Measurements from ENCODE around the gene KCNC3. TPM values are rescaled to one million over a fixed set of nuclear protein-coding genes. Genes with fewer than 3 reads are reported as not detected.

The KCNC3 gene
- 3.0 TPM for polyA plus RNA-seq (2012; ENCODE audit: missing spikeins)

DNA sequence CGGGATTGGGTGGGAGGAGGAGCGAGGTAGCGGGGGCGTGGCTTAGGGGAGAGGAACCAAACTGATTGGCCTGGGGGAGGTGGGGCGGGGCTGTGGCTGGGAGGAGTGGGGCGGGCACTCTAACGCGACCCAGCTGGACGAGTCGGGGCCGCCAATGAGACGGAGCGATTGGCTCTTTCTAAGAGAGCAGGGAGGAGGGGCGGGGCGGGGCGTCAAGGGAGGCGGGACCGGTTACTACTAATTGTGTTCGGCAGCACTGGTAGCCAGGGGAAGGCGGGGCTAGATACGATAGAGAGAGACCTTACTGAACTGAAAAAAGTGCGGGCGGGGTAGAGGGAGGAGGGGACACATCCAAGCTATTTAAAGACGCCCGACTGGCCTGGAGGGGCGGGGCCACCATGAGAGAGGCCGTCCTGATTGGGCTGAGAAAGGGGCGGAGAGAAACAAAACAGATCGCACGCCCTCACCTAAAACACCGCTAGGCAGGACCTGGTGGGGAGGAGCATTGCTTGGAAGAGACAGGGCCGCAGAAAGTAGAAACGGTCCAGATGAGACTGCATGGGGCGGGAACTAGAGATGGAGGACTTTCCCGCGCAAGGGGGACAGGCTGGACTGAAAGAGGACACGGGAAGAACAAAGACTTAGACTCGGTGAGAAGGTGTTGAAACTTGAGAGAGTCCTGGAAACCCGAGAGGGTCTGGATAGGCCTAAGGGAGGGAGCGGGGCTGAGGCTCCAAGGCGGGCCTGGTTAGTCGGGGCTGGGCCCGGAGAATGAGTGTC is at the start of gene KCNC3:
Gene KCNC3, minus strand, starts transcription at position 232 of the 780 bp plus-strand sequence. CDS start 295 bp downstream, outside the sequence.
- FAIRE-seq (peak; percentile 96), DNase-seq (ENCODE audit: insufficient read length) (peak; percentile 94)
- peak; percentile 85 for TF ChIP-seq POLR2A (IDR thresholded peaks at IDR 0.05; ENCODE audit: low read depth, low read length)
- TF ChIP-seq POLR2AphosphoS5 (IDR thresholded peaks at IDR 0.05; ENCODE audit: low read depth, low read length): peak; percentile 68; the same call in 1 of the 2 replicates
- TF ChIP-seq TAF1 (IDR thresholded peaks at IDR 0.05; ENCODE audit: borderline replicate concordance, low read depth, low read length): peak; percentile 25; the same call in 1 of the 2 replicates

GRCh38 chr19:50378863-50379236 is 49.7 kb upstream of the KCNC3 start:
- no peak for FAIRE-seq
- TF ChIP-seq POLR2AphosphoS5 (IDR thresholded peaks at IDR 0.05; ENCODE audit: low read depth, low read length) (no peak), POLR2A (IDR thresholded peaks at IDR 0.05; ENCODE audit: low read depth, low read length) (no peak), TAF1 (IDR thresholded peaks at IDR 0.05; ENCODE audit: borderline replicate concordance, low read depth, low read length) (no peak)

DNA sequence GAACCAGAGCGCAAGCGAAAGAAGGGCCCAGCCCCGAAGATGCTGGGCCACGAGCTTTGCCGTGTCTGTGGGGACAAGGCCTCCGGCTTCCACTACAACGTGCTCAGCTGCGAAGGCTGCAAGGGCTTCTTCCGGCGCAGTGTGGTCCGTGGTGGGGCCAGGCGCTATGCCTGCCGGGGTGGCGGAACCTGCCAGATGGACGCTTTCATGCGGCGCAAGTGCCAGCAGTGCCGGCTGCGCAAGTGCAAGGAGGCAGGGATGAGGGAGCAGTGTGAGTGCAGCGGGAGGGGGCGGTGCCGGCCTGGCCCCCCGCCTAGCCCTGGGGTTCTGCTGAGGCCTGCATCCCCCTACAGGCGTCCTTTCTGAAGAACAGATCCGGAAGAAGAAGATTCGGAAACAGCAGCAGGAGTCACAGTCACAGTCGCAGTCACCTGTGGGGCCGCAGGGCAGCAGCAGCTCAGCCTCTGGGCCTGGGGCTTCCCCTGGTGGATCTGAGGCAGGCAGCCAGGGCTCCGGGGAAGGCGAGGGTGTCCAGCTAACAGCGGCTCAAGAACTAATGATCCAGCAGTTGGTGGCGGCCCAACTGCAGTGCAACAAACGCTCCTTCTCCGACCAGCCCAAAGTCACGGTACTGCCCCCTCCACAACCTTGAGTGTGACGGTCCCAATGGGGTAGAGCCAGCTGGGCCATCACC is 49.1 kb upstream of the KCNC3 start:
- FAIRE-seq (no peak), DNase-seq (ENCODE audit: insufficient read length) (no peak)
- no peak for TF ChIP-seq POLR2A (IDR thresholded peaks at IDR 0.05; ENCODE audit: low read depth, low read length)
- no peak for TF ChIP-seq POLR2AphosphoS5 (IDR thresholded peaks at IDR 0.05; ENCODE audit: low read depth, low read length)
- no peak for TF ChIP-seq TAF1 (IDR thresholded peaks at IDR 0.05; ENCODE audit: borderline replicate concordance, low read depth, low read length)

More at GRCh38 chr19:50378863-50379236, 49.7 kb upstream of the KCNC3 start:
- no peak for DNase-seq (ENCODE audit: insufficient read length)

GRCh38 chr19:50377517-50377916 is 48.3 kb upstream of the KCNC3 start:
- FAIRE-seq: no peak
- no peak for DNase-seq (ENCODE audit: insufficient read length)
- TF ChIP-seq TAF1 (IDR thresholded peaks at IDR 0.05; ENCODE audit: borderline replicate concordance, low read depth, low read length): no peak
- no peak for TF ChIP-seq POLR2AphosphoS5 (IDR thresholded peaks at IDR 0.05; ENCODE audit: low read depth, low read length)
- no peak for TF ChIP-seq POLR2A (IDR thresholded peaks at IDR 0.05; ENCODE audit: low read depth, low read length)

GRCh38 chr19:50377051-50377461 is 47.9 kb upstream of the KCNC3 start:
- DNase-seq (ENCODE audit: insufficient read length) (no peak), FAIRE-seq (no peak)
- TF ChIP-seq POLR2A (IDR thresholded peaks at IDR 0.05; ENCODE audit: low read depth, low read length) (no peak), POLR2AphosphoS5 (IDR thresholded peaks at IDR 0.05; ENCODE audit: low read depth, low read length) (no peak), TAF1 (IDR thresholded peaks at IDR 0.05; ENCODE audit: borderline replicate concordance, low read depth, low read length) (no peak)

GRCh38 chr19:50376166-50377050 is 47.2 kb upstream of the KCNC3 start, which contains the start of gene NR1H2:
Gene NR1H2, plus strand, starts transcription at chr19:50376457. Its CDS starts 1,149 bp downstream, at chr19:50377606.
- DNase-seq (ENCODE audit: insufficient read length) (peak; percentile 86), FAIRE-seq (peak; percentile 98)
- TF ChIP-seq POLR2AphosphoS5 (IDR thresholded peaks at IDR 0.05; ENCODE audit: low read depth, low read length) (peak; percentile 63; the same call in 1 of the 2 replicates), POLR2A (IDR thresholded peaks at IDR 0.05; ENCODE audit: low read depth, low read length) (peak; percentile 75), TAF1 (IDR thresholded peaks at IDR 0.05; ENCODE audit: borderline replicate concordance, low read depth, low read length) (0 out of 2 replicates have a peak, but pooled peaks have one; percentile 45)

- TF ChIP-seq TAF1 (IDR thresholded peaks at IDR 0.05; ENCODE audit: borderline replicate concordance, low read depth, low read length): no peak
- no peak for TF ChIP-seq POLR2A (IDR thresholded peaks at IDR 0.05; ENCODE audit: low read depth, low read length)
- no peak for TF ChIP-seq POLR2AphosphoS5 (IDR thresholded peaks at IDR 0.05; ENCODE audit: low read depth, low read length)
- no peak for DNase-seq (ENCODE audit: insufficient read length)
- FAIRE-seq: no peak
These were observed 42.8 kb upstream of the KCNC3 start for GRCh38 chr19:50371914-50372475.

DNA sequence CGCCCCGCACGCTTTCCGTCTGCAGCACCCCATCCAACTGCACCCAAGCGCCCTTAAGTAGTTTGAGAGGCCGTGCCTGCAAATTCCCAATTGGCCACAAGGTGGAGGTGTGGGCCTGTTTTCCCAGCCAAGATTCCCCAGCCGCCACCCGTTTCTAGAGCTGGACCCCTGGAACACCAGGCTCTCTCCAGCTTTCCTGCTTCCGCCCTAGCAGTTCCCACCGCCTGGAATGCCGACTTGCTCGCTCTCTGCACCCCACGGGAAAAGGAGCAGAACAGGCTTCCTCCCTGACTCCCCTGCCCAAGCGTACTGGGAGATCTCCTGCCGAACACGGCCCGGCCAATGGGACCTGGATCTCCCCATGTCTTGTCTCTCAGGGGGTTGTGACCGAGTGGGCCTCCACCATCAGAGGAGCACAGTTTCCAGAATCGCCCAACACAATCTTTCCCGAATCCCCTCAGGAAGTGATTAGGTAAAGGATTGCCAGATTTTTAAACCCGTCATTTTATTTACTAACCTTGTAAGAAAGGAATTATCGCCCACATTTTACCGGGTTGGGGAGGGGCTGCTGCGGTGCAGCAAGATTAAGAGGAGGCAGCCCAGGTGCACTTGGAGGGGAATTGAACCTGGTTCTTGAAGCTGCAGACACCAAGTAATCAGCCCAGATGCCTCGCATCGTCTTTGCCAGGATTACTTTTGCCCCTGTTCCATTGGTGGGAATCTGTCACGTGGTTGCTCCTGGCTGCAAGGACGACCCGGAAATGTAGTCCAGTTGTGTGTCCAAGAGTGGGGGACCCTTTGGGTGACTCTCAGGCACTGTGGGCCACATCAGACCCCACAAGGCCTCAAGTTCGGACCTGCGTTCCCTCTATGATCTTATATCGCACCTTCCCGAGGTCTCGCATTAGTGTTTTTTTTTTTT is 39.7 kb upstream of the KCNC3 start:
- DNase-seq (ENCODE audit: insufficient read length) (no peak), FAIRE-seq (peak; percentile 96)
- TF ChIP-seq TAF1 (IDR thresholded peaks at IDR 0.05; ENCODE audit: borderline replicate concordance, low read depth, low read length): 0 out of 2 replicates have a peak, but pooled peaks have one; percentile 52
- peak; percentile 53; the same call in 1 of the 2 replicates for TF ChIP-seq POLR2A (IDR thresholded peaks at IDR 0.05; ENCODE audit: low read depth, low read length)
- TF ChIP-seq POLR2AphosphoS5 (IDR thresholded peaks at IDR 0.05; ENCODE audit: low read depth, low read length): 0 out of 2 replicates have a peak, but pooled peaks have one; percentile 13

DNA sequence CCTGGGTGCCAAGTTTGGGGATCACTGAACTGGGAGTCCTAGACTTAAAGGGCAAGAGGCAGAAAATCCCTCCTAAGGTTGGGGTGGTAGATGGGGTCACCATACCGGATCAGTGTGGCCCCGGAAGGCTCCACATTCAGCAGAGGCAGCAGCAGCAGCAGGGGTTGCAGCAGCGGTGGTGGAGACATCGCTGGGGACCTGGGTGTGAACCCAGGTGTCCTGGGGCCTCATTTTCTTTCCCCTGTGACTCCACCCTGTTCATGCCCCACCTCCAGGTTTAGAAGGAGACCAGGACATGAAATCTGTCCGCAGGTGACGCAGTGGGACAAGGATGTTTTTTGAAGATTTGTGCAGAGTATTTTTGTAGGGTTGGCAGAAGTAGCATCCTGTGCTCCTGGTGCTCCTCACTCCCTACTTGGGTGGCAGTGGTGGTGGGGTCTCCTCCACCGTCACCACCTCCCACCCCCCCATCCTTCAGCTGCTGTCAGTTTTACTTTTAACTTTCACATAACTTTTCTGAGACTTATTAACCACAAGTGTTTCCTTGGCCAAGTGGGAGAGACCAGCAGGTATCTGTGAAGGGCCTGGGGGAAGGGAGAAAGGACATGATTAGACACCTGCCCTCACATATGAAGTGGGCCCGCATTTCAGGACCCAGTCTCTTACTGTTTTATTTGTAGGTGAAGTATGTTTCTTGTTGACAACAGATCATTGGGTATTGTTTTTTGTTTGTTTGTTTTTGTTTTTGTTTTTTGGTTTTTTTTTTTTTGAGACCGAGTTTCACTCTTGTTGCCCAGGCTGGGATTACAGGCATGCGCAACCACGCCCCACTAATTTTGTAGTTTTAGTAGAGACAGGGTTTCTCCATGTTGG is 36.5 kb upstream of the KCNC3 start, which contains the start of gene NAPSA:
Gene NAPSA, minus strand, starts transcription at position 206 of the 873 bp plus-strand sequence. Its CDS starts 18 bp downstream, at position 188.
- FAIRE-seq: no peak
- TF ChIP-seq TAF1 (IDR thresholded peaks at IDR 0.05; ENCODE audit: borderline replicate concordance, low read depth, low read length) (no peak), POLR2A (IDR thresholded peaks at IDR 0.05; ENCODE audit: low read depth, low read length) (no peak), POLR2AphosphoS5 (IDR thresholded peaks at IDR 0.05; ENCODE audit: low read depth, low read length) (no peak)
- no peak for DNase-seq (ENCODE audit: insufficient read length)
